Stimulated activated CD4-positive, alpha-beta T cell treated with anti-CD3 and anti-CD28 coated beads, Interleukin-15, amount 100 ng/mL, for 48 hours (primary cell): ENCODE results near the gene RBM26.
"Not testable (repeated sequence)": the region's sequence is repeated elsewhere in the genome, so short reads cannot be mapped to it uniquely, and the experiment has no call there.

Experiments
- DNase-seq, 2 donors: peaks; one replicate each; pipeline ENCODE4 v3.0.0-alpha.2; 2020; ENCODE audit warnings: low read depth in 2 of 2

RBM26 gene

GRCh38 chr13:79386125-79386826, 19.8 kb downstream of the RBM26 start:
- no peak for DNase-seq

GRCh38 chr13:79385694-79386093, 20.4 kb downstream of the RBM26 start:
- DNase-seq = no peak

GRCh38 chr13:79384022-79384610, 21.9 kb downstream of the RBM26 start:
- no peak for DNase-seq

- no peak for DNase-seq
Measured at GRCh38 chr13:79382545-79383275, 23.3 kb downstream of the RBM26 start.

- no peak for DNase-seq
Measured at GRCh38 chr13:79380997-79381396, 25.1 kb downstream of the RBM26 start.

- no peak for DNase-seq
Measured at GRCh38 chr13:79379274-79379673, 26.8 kb downstream of the RBM26 start.

GRCh38 chr13:79376843-79377242, 29.2 kb downstream of the RBM26 start:
- no peak for DNase-seq

- DNase-seq = no peak
Measured at GRCh38 chr13:79374578-79374977, 31.5 kb downstream of the RBM26 start.

GRCh38 chr13:79373916-79374315, 32.1 kb downstream of the RBM26 start:
- no peak for DNase-seq

GRCh38 chr13:79369226-79369625, 36.8 kb downstream of the RBM26 start:
- DNase-seq = no peak

GRCh38 chr13:79365981-79366380, 40.1 kb downstream of the RBM26 start:
- no peak for DNase-seq

- no peak for DNase-seq
Measured at GRCh38 chr13:79361299-79361698, 44.8 kb downstream of the RBM26 start.

GRCh38 chr13:79360095-79360494, 46.0 kb downstream of the RBM26 start:
- no peak for DNase-seq

- DNase-seq = no peak
Measured at GRCh38 chr13:79359064-79359463, 47.0 kb downstream of the RBM26 start.

GRCh38 chr13:79354285-79354684, 51.8 kb downstream of the RBM26 start:
- no peak for DNase-seq

- no peak for DNase-seq
Measured at GRCh38 chr13:79353693-79354092, 52.4 kb downstream of the RBM26 start.

GRCh38 chr13:79352107-79352506, 53.9 kb downstream of the RBM26 start:
- DNase-seq = no peak

GRCh38 chr13:79349608-79350007, 56.4 kb downstream of the RBM26 start:
- DNase-seq = not testable (repeated sequence)

- no peak for DNase-seq
Measured at GRCh38 chr13:79349011-79349410, 57.0 kb downstream of the RBM26 start.

GRCh38 chr13:79346300-79346914, 59.6 kb downstream of the RBM26 start:
- DNase-seq = no peak

GRCh38 chr13:79341202-79341601, 64.9 kb downstream of the RBM26 start:
- DNase-seq = no peak

- DNase-seq = no peak
Measured at GRCh38 chr13:79340490-79340889, 65.6 kb downstream of the RBM26 start.

GRCh38 chr13:79338343-79338742, 67.7 kb downstream of the RBM26 start:
- no peak for DNase-seq
